Measurements from ENCODE around the gene RPL27.
"Not testable (repeated sequence)": the region's sequence is repeated elsewhere in the genome, so short reads cannot be mapped to it uniquely, and the experiment has no call there.

Gene RPL27

GRCh38 chr17:42975701-42976100 lies 22.5 kb upstream of the RPL27 start:
- not testable (repeated sequence) for ATAC-seq

- peak; percentile 78 for ATAC-seq
- no peak for TF ChIP-seq ZNF70 (CRISPR knock-in tag; IDR thresholded peaks at IDR 0.05)
- no peak for TF ChIP-seq CSDC2 (CRISPR knock-in tag; IDR thresholded peaks at IDR 0.05)
- no peak for TF ChIP-seq OSR1 (CRISPR knock-in tag; IDR thresholded peaks at IDR 0.05)
- TF ChIP-seq ZFP3 (CRISPR knock-in tag; IDR thresholded peaks at IDR 0.05): no peak
- TF ChIP-seq POU6F1 (CRISPR knock-in tag; IDR thresholded peaks at IDR 0.05; ENCODE audit: borderline replicate concordance, low read depth): no peak
- no peak for TF ChIP-seq TSHZ2 (CRISPR knock-in tag; IDR thresholded peaks at IDR 0.05)
- TF ChIP-seq ISL1 (CRISPR knock-in tag; IDR thresholded peaks at IDR 0.05): no peak
- no peak for TF ChIP-seq CREB5 (CRISPR knock-in tag; IDR thresholded peaks at IDR 0.05; ENCODE audit: low read depth)
- TF ChIP-seq PATZ1 (CRISPR knock-in tag; IDR thresholded peaks at IDR 0.05; ENCODE audit: borderline replicate concordance): no peak
- TF ChIP-seq TCF4 (CRISPR knock-in tag; IDR thresholded peaks at IDR 0.05; ENCODE audit: borderline replicate concordance): no peak
- no peak for TF ChIP-seq ZFP30 (CRISPR knock-in tag; IDR thresholded peaks at IDR 0.05)
Observed at GRCh38 chr17:42979511-42980273, 18.5 kb upstream of the RPL27 start, which contains the start of gene PTGES3L. Gene PTGES3L (minus strand): TSS chr17:42980080. CDS start chr17:42980053, 27 bp downstream.

- peak; percentile 90 for ATAC-seq
- TF ChIP-seq ISL1 (CRISPR knock-in tag; IDR thresholded peaks at IDR 0.05) (no peak), RARB (CRISPR knock-in tag; IDR thresholded peaks at IDR 0.05) (no peak), PATZ1 (CRISPR knock-in tag; IDR thresholded peaks at IDR 0.05; ENCODE audit: borderline replicate concordance) (no peak), OSR1 (CRISPR knock-in tag; IDR thresholded peaks at IDR 0.05) (no peak), BACH2 (CRISPR knock-in tag; IDR thresholded peaks at IDR 0.05; ENCODE audit: borderline replicate concordance) (no peak), ESRRG (CRISPR knock-in tag; IDR thresholded peaks at IDR 0.05) (no peak), ZNF565 (CRISPR knock-in tag; conservative IDR thresholded peaks at IDR 0.05; ENCODE audit: low read depth) (no peak), ARNTL (CRISPR knock-in tag; IDR thresholded peaks at IDR 0.05; ENCODE audit: borderline replicate concordance, low read depth) (no peak), ZFP30 (CRISPR knock-in tag; IDR thresholded peaks at IDR 0.05) (no peak), PPARA (CRISPR knock-in tag; IDR thresholded peaks at IDR 0.05; ENCODE audit: borderline replicate concordance) (no peak), ZNF70 (CRISPR knock-in tag; IDR thresholded peaks at IDR 0.05) (no peak), CSDC2 (CRISPR knock-in tag; IDR thresholded peaks at IDR 0.05) (no peak), TSHZ2 (CRISPR knock-in tag; IDR thresholded peaks at IDR 0.05) (no peak), POU6F1 (CRISPR knock-in tag; IDR thresholded peaks at IDR 0.05; ENCODE audit: borderline replicate concordance, low read depth) (no peak), TOX (CRISPR knock-in tag; IDR thresholded peaks at IDR 0.05; ENCODE audit: borderline replicate concordance) (no peak), TCF4 (CRISPR knock-in tag; IDR thresholded peaks at IDR 0.05; ENCODE audit: borderline replicate concordance) (no peak), ZNF8 (CRISPR knock-in tag; IDR thresholded peaks at IDR 0.05) (no peak), GLIS3 (CRISPR knock-in tag; IDR thresholded peaks at IDR 0.05) (no peak), ZFP3 (CRISPR knock-in tag; IDR thresholded peaks at IDR 0.05) (no peak)
Observed at GRCh38 chr17:42980274-42980765, 17.9 kb upstream of the RPL27 start, which contains the start of gene RUNDC1. Gene RUNDC1 (plus strand): TSS chr17:42980565. CDS start chr17:42980577, 12 bp downstream.
